ENCODE measurements around the gene ANXA4.
A peak's percentile ranks its signal among the peaks of the same experiment; 100 is the strongest.
"Not testable (repeated sequence)": the region's sequence is repeated elsewhere in the genome, so short reads cannot be mapped to it uniquely, and the experiment has no call there.

ANXA4 gene

GRCh38 chr2:69828938-69829255 lies 87.0 kb downstream of the ANXA4 start:
- TF ChIP-seq, protein P1, sequence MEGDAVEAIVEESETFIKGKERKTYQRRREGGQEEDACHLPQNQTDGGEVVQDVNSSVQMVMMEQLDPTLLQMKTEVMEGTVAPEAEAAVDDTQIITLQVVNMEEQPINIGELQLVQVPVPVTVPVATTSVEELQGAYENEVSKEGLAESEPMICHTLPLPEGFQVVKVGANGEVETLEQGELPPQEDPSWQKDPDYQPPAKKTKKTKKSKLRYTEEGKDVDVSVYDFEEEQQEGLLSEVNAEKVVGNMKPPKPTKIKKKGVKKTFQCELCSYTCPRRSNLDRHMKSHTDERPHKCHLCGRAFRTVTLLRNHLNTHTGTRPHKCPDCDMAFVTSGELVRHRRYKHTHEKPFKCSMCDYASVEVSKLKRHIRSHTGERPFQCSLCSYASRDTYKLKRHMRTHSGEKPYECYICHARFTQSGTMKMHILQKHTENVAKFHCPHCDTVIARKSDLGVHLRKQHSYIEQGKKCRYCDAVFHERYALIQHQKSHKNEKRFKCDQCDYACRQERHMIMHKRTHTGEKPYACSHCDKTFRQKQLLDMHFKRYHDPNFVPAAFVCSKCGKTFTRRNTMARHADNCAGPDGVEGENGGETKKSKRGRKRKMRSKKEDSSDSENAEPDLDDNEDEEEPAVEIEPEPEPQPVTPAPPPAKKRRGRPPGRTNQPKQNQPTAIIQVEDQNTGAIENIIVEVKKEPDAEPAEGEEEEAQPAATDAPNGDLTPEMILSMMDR (conservative IDR thresholded peaks at IDR 0.05; ENCODE audit: control insufficient read depth, insufficient read depth, low read depth, low read length), result no peak
- DNase-seq (ENCODE audit: low read depth), result no peak

GRCh38 chr2:69829256-69830044 lies 87.5 kb downstream of the ANXA4 start, which contains the start of gene GMCL1:
Gene GMCL1, plus strand, starts transcription at chr2:69829660. Its CDS starts 233 bp downstream, at chr2:69829893.
- TF ChIP-seq, protein P1 (conservative IDR thresholded peaks at IDR 0.05; ENCODE audit: control insufficient read depth, insufficient read depth, low read depth, low read length), result no peak
- H3K4me3 ChIP-seq (ENCODE audit: control insufficient read depth, low read depth, low read length), result peak within 1 kb of the TSS; percentile 87
- peak; percentile 94 for DNase-seq (ENCODE audit: low read depth)

More at GRCh38 chr2:69828938-69829255, 87.0 kb downstream of the ANXA4 start:
- H3K4me3 ChIP-seq (ENCODE audit: control insufficient read depth, low read depth, low read length), result peak overlapping the region; percentile 87

- peak overlapping the region; percentile 87 for H3K4me3 ChIP-seq (ENCODE audit: control insufficient read depth, low read depth, low read length)
- TF ChIP-seq, protein P1 (conservative IDR thresholded peaks at IDR 0.05; ENCODE audit: control insufficient read depth, insufficient read depth, low read depth, low read length), result no peak
- DNase-seq (ENCODE audit: low read depth), result peak; percentile 32
Measured at GRCh38 chr2:69830045-69830905, 88.3 kb downstream of the ANXA4 start.

DNA sequence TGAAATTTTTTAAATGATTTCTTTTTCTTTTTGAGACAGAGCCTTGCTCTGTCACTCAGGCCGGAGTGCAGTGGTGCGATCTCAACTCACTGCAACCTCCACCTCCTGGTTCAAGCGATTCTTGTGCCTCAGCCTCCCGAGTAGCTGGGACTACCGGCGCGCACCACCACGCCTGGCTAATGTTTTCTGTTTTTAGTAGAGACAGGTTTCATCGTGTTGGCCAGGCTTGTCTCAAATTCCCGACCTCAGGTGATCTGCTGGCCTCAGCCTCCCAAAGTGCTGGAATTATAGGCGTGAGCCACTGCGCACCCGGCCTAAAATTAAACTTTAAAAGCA lies 88.9 kb downstream of the ANXA4 start:
- DNase-seq (ENCODE audit: low read depth), result not testable (repeated sequence)
- H3K4me3 ChIP-seq (ENCODE audit: control insufficient read depth, low read depth, low read length), result peak overlapping the region; percentile 87

DNA sequence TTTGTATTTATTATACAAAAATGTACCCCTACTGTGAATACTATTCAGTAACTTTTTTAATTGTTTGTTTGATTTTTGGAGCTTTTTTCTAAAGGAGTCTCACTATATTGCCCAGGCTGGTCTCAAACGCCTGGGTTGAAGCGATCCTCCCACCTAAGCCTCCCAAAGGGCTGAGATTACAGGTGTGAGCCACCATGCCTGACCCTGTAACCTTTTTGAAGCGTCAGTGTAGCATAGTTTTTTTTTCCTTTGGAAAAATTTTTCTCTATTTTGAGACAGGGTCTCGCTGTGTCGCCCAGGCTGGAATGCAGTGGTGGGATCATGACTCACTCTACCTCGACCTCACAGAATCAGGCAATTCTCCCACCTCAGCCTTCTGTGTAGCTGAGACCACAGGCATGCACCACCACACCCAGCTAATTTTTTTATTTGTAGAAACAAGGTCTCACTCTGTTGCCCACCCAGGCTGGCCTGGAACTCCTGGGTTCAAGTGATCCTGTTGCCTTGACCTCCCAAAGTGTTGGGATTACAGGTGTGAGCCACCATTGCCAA lies 89.5 kb downstream of the ANXA4 start:
- no peak overlapping the region for H3K4me3 ChIP-seq (ENCODE audit: control insufficient read depth, low read depth, low read length)
- TF ChIP-seq, protein P1 (conservative IDR thresholded peaks at IDR 0.05; ENCODE audit: control insufficient read depth, insufficient read depth, low read depth, low read length), result no peak
- DNase-seq (ENCODE audit: low read depth), result no peak

DNA sequence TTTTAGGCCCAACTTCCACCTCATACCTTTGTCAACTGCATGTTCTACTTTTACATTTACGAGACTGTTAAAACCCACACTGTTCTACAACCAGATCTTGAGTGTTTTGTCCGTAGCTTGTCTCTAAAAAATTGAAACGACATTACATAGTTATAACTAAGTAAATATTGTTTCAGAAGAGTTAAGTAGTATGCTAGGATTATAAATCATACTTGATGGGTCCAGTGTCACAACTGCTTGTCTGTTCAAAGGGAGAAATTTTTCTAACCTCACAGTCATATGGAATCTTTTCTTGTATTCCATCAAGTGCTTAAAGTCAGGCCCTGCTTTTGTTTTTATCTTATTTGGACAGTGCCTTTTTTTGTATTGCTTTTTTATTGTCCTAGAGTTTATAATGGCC lies 91.8 kb downstream of the ANXA4 start:
- TF ChIP-seq, protein P1 (conservative IDR thresholded peaks at IDR 0.05; ENCODE audit: control insufficient read depth, insufficient read depth, low read depth, low read length), result no peak
- no peak for DNase-seq (ENCODE audit: low read depth)
- no peak overlapping the region for H3K4me3 ChIP-seq (ENCODE audit: control insufficient read depth, low read depth, low read length)

DNA sequence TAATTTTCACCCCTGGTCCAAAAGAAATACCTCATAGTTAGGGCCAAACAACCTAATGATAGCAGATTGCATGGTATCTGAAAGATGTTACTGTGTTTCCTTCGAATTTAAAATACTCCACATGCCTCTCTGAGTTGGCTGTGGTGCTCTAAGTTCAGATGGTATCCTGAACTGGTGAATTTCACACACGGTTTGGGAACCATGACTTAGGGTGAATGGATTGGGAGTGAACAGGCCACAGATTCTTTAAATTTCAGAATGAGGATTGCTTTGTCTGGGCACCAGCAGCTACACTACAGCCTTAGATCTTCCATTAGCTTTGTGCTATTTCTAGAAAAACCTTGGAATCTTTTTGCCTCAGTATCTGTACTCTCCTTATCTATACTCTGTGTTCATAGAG lies 93.7 kb downstream of the ANXA4 start:
- TF ChIP-seq, protein P1 (conservative IDR thresholded peaks at IDR 0.05; ENCODE audit: control insufficient read depth, insufficient read depth, low read depth, low read length), result no peak
- H3K4me3 ChIP-seq (ENCODE audit: control insufficient read depth, low read depth, low read length), result no peak overlapping the region
- no peak for DNase-seq (ENCODE audit: low read depth)

All from fibroblast of mammary gland (primary cell).